SK-N-SH (cell line): ENCODE data around the gene C10orf67. TPM values are rescaled to one million over a fixed set of nuclear protein-coding genes. Genes with fewer than 3 reads are reported as not detected.

Experiments
- CTCF ChIA-PET: fragments of 300-600, 350-600 bp; formaldehyde crosslinking; extraction: SDS; loops from one replicate; lab custom pipeline; 2021; lab: Yijun Ruan, JAX
- POLR2A ChIA-PET: fragments of 350-600 bp; sonication (Branson Sonifier 250); formaldehyde crosslinking; extraction: SDS; loops from one replicate; lab custom pipeline; 2020; ENCODE audit warnings: antibody characterized with exemption, inconsistent platforms; lab: Yijun Ruan, JAX
- DNase-seq: peaks from one replicate; pipeline ENCODE4 v3.0.0; 2012
- H2AFZ ChIP-seq: fragments of 200-600 bp; sonication (generic); 2 replicates; pipeline ENCODE4 v1.8.1; 2016; ENCODE audit warnings: antibody characterized with exemption, mild to moderate bottlenecking, low read depth
- H3F3A ChIP-seq: fragments of 200-600 bp; sonication (generic); replicated peaks from 2 replicates; pipeline ENCODE3; 2016; ENCODE audit warnings: antibody characterized with exemption, mild to moderate bottlenecking; ENCODE audit not compliant: insufficient read depth
- H3K27ac ChIP-seq, 2 experiments: fragments of 200-500 bp in 1 of 2; fragments of 200-600 bp in 1 of 2; sonication (Bioruptor generic) in 1 of 2; sonication (generic), shearing (Covaris generic) in 1 of 2; 2 replicates each; pipeline versions ENCODE4 v1.5.1 to v1.6.1; 2014 to 2016; ENCODE audit warnings: low read depth in 2 of 2, inconsistent platforms in 1 of 2, low read length in 1 of 2, mild to moderate bottlenecking in 1 of 2, mixed read lengths in 1 of 2
- H3K27me3 ChIP-seq: fragments of 200-600 bp; sonication (generic), shearing (Covaris generic); 2 replicates; pipeline ENCODE4 v1.6.1; 2016; ENCODE audit warnings: mixed run types; ENCODE audit not compliant: insufficient read depth
- H3K36me3 ChIP-seq, 2 experiments: fragments of 200-500 bp in 1 of 2; fragments of 200-600 bp in 1 of 2; sonication (Bioruptor generic) in 1 of 2; sonication (generic) in 1 of 2; replicated peaks in 1 of 2; 2 replicates each; pipeline versions ENCODE3 to v1.5.1; 2014 to 2016; ENCODE audit warnings: low read length in 1 of 2, mild to moderate bottlenecking in 1 of 2; ENCODE audit not compliant: insufficient read depth in 2 of 2, control insufficient read depth in 1 of 2
- H3K4me1 ChIP-seq, 2 experiments: fragments of 200-500 bp in 1 of 2; fragments of 200-600 bp in 1 of 2; sonication (Bioruptor generic) in 1 of 2; sonication (generic), shearing (Covaris generic) in 1 of 2; 2 replicates each; pipeline versions ENCODE4 v1.5.1 to v1.6.1; 2014 to 2016; ENCODE audit warnings: low read depth in 1 of 2, low read length in 1 of 2, mixed run types in 1 of 2; ENCODE audit not compliant: insufficient read depth in 2 of 2, control insufficient read depth in 1 of 2
- H3K4me2 ChIP-seq: fragments of 200-600 bp; sonication (generic), shearing (Covaris generic); 2 replicates; pipeline ENCODE4 v1.6.1; 2017; ENCODE audit warnings: mixed run types
- H3K4me3 ChIP-seq, 2 experiments: fragments of 200-500 bp in 1 of 2; fragments of 200-600 bp in 1 of 2; sonication (Bioruptor generic) in 1 of 2; sonication (generic), shearing (Covaris generic) in 1 of 2; 2 replicates each; pipeline versions ENCODE4 v1.5.1 to v1.8.1; 2014 to 2016; ENCODE audit warnings: low read depth in 2 of 2, inconsistent platforms in 1 of 2, low read length in 1 of 2, mild to moderate bottlenecking in 1 of 2, mixed read lengths in 1 of 2, moderate library complexity in 1 of 2
- H3K79me2 ChIP-seq: fragments of 200-600 bp; sonication (generic); 2 replicates; pipeline ENCODE4 v1.8.1; 2017; ENCODE audit warnings: mild to moderate bottlenecking; ENCODE audit not compliant: insufficient read depth
- H3K9ac ChIP-seq: fragments of 200-600 bp; sonication (generic); 2 replicates; pipeline ENCODE4 v1.6.1; 2017; ENCODE audit warnings: mixed run types
- H3K9me2 ChIP-seq: fragments of 200-600 bp; sonication (generic); 2 replicates; pipeline ENCODE4 v1.6.1; 2017; ENCODE audit warnings: mixed run types
- H3K9me3 ChIP-seq: fragments of 200-600 bp; sonication (generic); 2 replicates; pipeline ENCODE4 v1.6.1; 2017; ENCODE audit warnings: mixed run types, mild to moderate bottlenecking, moderate library complexity
- H4K20me1 ChIP-seq: fragments of 200-600 bp; sonication (generic); 2 replicates; pipeline ENCODE4 v1.6.1; 2017; ENCODE audit warnings: mild to moderate bottlenecking, mixed run types; ENCODE audit not compliant: insufficient read depth
- CHD2 ChIP-seq: fragments of 150-350 bp; IDR thresholded peaks from 2 replicates; pipeline ENCODE4 v1.6.1; 2018; ENCODE audit warnings: low read length; ENCODE audit not compliant: partially characterized antibody
- EP300 ChIP-seq, 2 experiments: IDR thresholded peaks; 2 replicates each; pipeline versions ENCODE4 v1.4.0 to v1.6.1; 2012; ENCODE audit warnings: borderline replicate concordance in 1 of 2, low read depth in 1 of 2, low read length in 1 of 2
- EZH2phosphoT487 ChIP-seq: fragments of 200-600 bp; sonication (generic); IDR thresholded peaks from 2 replicates; pipeline ENCODE4 v1.6.1; 2017; ENCODE audit warnings: low read depth, mixed run types, mild to moderate bottlenecking, antibody characterized with exemption, moderate library complexity, borderline replicate concordance
- FOXM1 ChIP-seq: IDR thresholded peaks from 2 replicates; pipeline ENCODE4 v1.4.0; 2012; ENCODE audit warnings: low read depth, mild to moderate bottlenecking
- JUND ChIP-seq: IDR thresholded peaks from 2 replicates; pipeline ENCODE4 v1.4.0; 2012
- MAX ChIP-seq: IDR thresholded peaks from 2 replicates; pipeline ENCODE4 v1.4.0; 2012; ENCODE audit warnings: low read depth
- RAD21 ChIP-seq: IDR thresholded peaks from 2 replicates; pipeline ENCODE4 v1.6.1; 2012; ENCODE audit warnings: mild to moderate bottlenecking, low read length
- RCOR1 ChIP-seq: fragments of 150-350 bp; IDR thresholded peaks from 2 replicates; pipeline ENCODE4 v1.6.1; 2017; ENCODE audit warnings: antibody characterized with exemption, low read length
- RXRA ChIP-seq: IDR thresholded peaks from 2 replicates; pipeline ENCODE4 v1.4.0; 2012; ENCODE audit warnings: low read depth, mild to moderate bottlenecking, borderline replicate concordance
- SMC3 ChIP-seq: IDR thresholded peaks from 2 replicates; pipeline ENCODE4 v1.6.1; 2012; ENCODE audit warnings: low read depth, low read length, improper control_type of control experiment
- TAF1 ChIP-seq: IDR thresholded peaks from 2 replicates; pipeline ENCODE4 v1.6.1; 2012; ENCODE audit warnings: low read depth, mild to moderate bottlenecking, low read length, moderate library complexity, borderline replicate concordance
- TCF12 ChIP-seq: IDR thresholded peaks from 2 replicates; pipeline ENCODE4 v1.4.0; 2012
- WGBS: methylation state at CpG from one replicate; pipeline ENCODE4 v1.1.6; 2017; ENCODE audit warnings: low lambda C conversion rate; 5-methylcytosine and 5-hydroxymethylcytosine counted together
- polyA plus RNA-seq, 3 experiments: library from polyadenylated mRNA; depleted of rRNA; stranded (reverse); fragments of >200 nt; gene quantifications; 2 replicates each; pipeline ENCODE4 v1.2.3, GENCODE V29; 2012
- TF ChIP-seq, protein P1 (sequence below): fragments of 200-600 bp; sonication (generic); IDR thresholded peaks from 2 replicates; pipeline ENCODE4 v1.6.1; 2017; ENCODE audit warnings: antibody characterized with exemption, mild to moderate bottlenecking, moderate library complexity
- TF ChIP-seq, protein P2 (sequence below): IDR thresholded peaks from 2 replicates; pipeline ENCODE4; 2012
- TF ChIP-seq, protein P3 (sequence below): fragments of 150-350 bp; IDR thresholded peaks from 2 replicates; pipeline ENCODE4 v1.6.1; 2016; ENCODE audit warnings: mild to moderate bottlenecking, low read depth, low read length

C10orf67 gene
- polyA plus RNA-seq, 1 of the 3 experiments (the other 2 are of a cell fraction), result 0.97 TPM

DNA sequence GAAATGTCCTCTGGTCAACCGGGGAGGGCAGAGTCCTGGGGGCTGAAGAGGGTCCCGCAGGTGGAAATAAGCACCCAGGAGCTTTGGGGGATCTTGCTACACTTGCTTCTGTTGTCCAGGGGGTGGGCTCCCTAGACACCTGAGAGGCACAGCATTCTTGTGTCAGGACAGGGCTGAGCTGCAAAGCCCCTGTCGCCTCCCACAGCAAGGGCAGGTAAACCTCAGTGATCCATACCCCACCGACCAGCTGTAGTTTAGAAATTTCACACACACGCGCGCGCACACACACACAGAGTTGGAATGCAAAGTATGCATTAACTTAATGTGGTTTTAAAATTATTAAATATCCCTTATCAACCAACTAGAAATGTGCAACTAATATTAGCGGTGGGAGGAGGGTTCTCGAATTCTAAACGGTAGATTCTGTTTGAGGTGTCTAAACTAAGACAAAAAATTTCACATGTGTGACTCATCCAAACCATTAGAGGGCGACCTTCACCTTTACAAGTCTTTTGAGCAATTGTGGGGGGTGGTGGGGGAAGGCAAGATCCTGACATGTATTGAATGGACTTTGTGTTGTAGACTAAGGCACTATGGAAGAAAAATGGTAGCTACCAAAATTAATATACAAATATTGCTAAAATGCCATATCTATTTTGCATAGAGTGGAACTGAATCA lies 186.8 kb downstream of the C10orf67 start:
- peaks cover 0 to 3% of the 10 kb centered on the region in 2 experiments; a peak in 1 of 4 replicates for H3K4me1 ChIP-seq
- peaks cover 7% of the 10 kb centered on the region; the same call in 1 of the 2 replicates for H3K27me3 ChIP-seq
- H3K9me2 ChIP-seq, result no peaks in the 10 kb centered on the region
- no peaks in the 10 kb centered on the region for H3K79me2 ChIP-seq
- CTCF ChIA-PET, result interaction anchor here (0.6 to 9.9 kb wide), 106 partner anchors 8 to 1784 kb away, joined by 3 to 208 read pairs (median 5); partner anchors contain the start of gene PTF1A
- DNase-seq, result peak; percentile 70
- H3K36me3 ChIP-seq, result no peaks in the 10 kb centered on the region
- POLR2A ChIA-PET, result no interaction called here
- no peaks in the 10 kb centered on the region for H4K20me1 ChIP-seq
- H2AFZ ChIP-seq, result 0 out of 2 replicates have a peak overlapping the region, but pooled peaks have one; percentile 7
- peak overlapping the region; percentile 25 to 49; a peak in 3 of 4 replicates for H3K4me3 ChIP-seq
- peak overlapping the region; percentile 68 for H3K4me2 ChIP-seq
- WGBS, result 46% methylated on average over 12 of the region's 12 CpGs
- H3K27ac ChIP-seq, result no peak overlapping the region
- no peaks in the 10 kb centered on the region for H3K9me3 ChIP-seq
- H3F3A ChIP-seq, result no peaks in the 10 kb centered on the region
- H3K9ac ChIP-seq, result no peak overlapping the region
- TF ChIP-seq, protein P1, sequence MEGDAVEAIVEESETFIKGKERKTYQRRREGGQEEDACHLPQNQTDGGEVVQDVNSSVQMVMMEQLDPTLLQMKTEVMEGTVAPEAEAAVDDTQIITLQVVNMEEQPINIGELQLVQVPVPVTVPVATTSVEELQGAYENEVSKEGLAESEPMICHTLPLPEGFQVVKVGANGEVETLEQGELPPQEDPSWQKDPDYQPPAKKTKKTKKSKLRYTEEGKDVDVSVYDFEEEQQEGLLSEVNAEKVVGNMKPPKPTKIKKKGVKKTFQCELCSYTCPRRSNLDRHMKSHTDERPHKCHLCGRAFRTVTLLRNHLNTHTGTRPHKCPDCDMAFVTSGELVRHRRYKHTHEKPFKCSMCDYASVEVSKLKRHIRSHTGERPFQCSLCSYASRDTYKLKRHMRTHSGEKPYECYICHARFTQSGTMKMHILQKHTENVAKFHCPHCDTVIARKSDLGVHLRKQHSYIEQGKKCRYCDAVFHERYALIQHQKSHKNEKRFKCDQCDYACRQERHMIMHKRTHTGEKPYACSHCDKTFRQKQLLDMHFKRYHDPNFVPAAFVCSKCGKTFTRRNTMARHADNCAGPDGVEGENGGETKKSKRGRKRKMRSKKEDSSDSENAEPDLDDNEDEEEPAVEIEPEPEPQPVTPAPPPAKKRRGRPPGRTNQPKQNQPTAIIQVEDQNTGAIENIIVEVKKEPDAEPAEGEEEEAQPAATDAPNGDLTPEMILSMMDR, result no peak
- TF ChIP-seq EZH2phosphoT487 (no peak), RAD21 (peak; percentile 58), CHD2 (peak; percentile 28), MAX (no peak), TCF12 (no peak)
- TF ChIP-seq, protein P2, sequence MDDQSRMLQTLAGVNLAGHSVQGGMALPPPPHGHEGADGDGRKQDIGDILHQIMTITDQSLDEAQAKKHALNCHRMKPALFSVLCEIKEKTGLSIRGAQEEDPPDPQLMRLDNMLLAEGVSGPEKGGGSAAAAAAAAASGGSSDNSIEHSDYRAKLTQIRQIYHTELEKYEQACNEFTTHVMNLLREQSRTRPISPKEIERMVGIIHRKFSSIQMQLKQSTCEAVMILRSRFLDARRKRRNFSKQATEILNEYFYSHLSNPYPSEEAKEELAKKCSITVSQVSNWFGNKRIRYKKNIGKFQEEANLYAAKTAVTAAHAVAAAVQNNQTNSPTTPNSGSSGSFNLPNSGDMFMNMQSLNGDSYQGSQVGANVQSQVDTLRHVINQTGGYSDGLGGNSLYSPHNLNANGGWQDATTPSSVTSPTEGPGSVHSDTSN, result no peak

- H3K27me3 ChIP-seq, result peaks cover 7% of the 10 kb centered on the region; the same call in 1 of the 2 replicates
- H3K9me2 ChIP-seq, result no peaks in the 10 kb centered on the region
- DNase-seq, result no peak
- no peaks in the 10 kb centered on the region for H3F3A ChIP-seq
- 59% methylated on average over 8 of the region's 14 CpGs for WGBS
- no peak overlapping the region for H3K4me3 ChIP-seq
- H4K20me1 ChIP-seq, result no peaks in the 10 kb centered on the region
- no peaks in the 10 kb centered on the region for H3K36me3 ChIP-seq
- H3K4me2 ChIP-seq, result no peak overlapping the region
- peaks cover 0 to 3% of the 10 kb centered on the region in 2 experiments; a peak in 1 of 4 replicates for H3K4me1 ChIP-seq
- H3K79me2 ChIP-seq, result no peaks in the 10 kb centered on the region
- no peak overlapping the region for H3K27ac ChIP-seq
- H3K9me3 ChIP-seq, result no peaks in the 10 kb centered on the region
- no peak overlapping the region for H3K9ac ChIP-seq
- POLR2A ChIA-PET, result no interaction called here
- H2AFZ ChIP-seq, result no peak overlapping the region
- CTCF ChIA-PET, result interaction anchor here (0.7 to 9.9 kb wide), 48 partner anchors 9 to 1361 kb away, joined by 3 to 208 read pairs (median 7); no protein-coding TSS in a partner anchor
- TF ChIP-seq EZH2phosphoT487 (no peak), TAF1 (no peak), SMC3 (no peak), EP300 (IDR thresholded peaks at IDR 0.05; ENCODE audit: borderline replicate concordance in 1 of 2, low read depth in 1 of 2, low read length in 1 of 2) (no peak), RCOR1 (no peak), RXRA (no peak), MAX (no peak), CHD2 (no peak), RAD21 (no peak), FOXM1 (no peak), JUND (no peak)
- TF ChIP-seq, protein P3, sequence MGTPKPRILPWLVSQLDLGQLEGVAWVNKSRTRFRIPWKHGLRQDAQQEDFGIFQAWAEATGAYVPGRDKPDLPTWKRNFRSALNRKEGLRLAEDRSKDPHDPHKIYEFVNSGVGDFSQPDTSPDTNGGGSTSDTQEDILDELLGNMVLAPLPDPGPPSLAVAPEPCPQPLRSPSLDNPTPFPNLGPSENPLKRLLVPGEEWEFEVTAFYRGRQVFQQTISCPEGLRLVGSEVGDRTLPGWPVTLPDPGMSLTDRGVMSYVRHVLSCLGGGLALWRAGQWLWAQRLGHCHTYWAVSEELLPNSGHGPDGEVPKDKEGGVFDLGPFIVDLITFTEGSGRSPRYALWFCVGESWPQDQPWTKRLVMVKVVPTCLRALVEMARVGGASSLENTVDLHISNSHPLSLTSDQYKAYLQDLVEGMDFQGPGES, result no peak
- TF ChIP-seq, protein P1, result no peak
These were observed 187.3 kb downstream of the C10orf67 start for GRCh38 chr10:23157239-23157681.
